HG02798 (cell line): Measurements from ENCODE around the gene TNFAIP2.

Experiments
- ATAC-seq: cut with Tn5 transposase; IDR thresholded peaks from one replicate; pipeline ENCODE4 v1.9.1; 2021; ENCODE audit warnings: mild to moderate bottlenecking; ENCODE audit not compliant: unreplicated experiment, poor library complexity

Gene TNFAIP2, protein sequence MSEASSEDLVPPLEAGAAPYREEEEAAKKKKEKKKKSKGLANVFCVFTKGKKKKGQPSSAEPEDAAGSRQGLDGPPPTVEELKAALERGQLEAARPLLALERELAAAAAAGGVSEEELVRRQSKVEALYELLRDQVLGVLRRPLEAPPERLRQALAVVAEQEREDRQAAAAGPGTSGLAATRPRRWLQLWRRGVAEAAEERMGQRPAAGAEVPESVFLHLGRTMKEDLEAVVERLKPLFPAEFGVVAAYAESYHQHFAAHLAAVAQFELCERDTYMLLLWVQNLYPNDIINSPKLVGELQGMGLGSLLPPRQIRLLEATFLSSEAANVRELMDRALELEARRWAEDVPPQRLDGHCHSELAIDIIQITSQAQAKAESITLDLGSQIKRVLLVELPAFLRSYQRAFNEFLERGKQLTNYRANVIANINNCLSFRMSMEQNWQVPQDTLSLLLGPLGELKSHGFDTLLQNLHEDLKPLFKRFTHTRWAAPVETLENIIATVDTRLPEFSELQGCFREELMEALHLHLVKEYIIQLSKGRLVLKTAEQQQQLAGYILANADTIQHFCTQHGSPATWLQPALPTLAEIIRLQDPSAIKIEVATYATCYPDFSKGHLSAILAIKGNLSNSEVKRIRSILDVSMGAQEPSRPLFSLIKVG

DNA sequence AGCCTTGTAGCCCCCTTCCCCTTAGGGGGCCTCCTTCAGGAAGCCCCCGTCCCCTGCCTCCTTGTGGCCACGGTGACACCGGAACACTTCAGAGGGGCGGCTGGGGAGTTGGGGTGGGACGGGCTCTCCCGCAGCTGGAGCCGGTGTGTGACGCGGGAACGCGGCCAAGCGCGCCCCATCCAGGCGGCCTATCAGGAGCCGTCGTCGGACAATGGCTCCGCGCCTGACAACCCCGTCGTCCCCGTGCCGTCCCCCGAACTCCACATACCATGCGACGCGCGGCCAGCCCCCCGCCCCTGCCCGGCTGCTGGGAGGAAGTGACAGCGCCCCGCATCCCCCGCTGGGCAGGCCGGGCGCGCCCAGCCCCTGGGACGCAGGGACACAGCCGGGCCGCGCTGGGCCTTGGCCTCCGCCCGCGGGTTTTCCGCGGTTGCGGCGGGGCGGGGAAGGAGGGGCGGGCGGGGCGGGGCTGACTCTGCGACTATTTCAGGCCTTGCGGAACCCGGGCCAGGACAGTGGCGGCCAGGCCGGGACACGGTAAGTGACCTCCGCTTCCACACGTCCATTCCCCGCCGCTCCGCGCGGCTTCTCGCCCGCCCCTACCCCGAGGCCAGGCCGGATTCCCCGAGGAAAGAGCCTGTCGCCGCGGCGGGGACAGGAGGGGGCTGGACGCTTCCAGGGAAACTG lies at the start of gene TNFAIP2:
Gene TNFAIP2, plus strand, starts transcription at position 515 of the 687 bp plus-strand sequence. CDS start 2,997 bp downstream, outside the sequence.
- no peak for ATAC-seq

DNA sequence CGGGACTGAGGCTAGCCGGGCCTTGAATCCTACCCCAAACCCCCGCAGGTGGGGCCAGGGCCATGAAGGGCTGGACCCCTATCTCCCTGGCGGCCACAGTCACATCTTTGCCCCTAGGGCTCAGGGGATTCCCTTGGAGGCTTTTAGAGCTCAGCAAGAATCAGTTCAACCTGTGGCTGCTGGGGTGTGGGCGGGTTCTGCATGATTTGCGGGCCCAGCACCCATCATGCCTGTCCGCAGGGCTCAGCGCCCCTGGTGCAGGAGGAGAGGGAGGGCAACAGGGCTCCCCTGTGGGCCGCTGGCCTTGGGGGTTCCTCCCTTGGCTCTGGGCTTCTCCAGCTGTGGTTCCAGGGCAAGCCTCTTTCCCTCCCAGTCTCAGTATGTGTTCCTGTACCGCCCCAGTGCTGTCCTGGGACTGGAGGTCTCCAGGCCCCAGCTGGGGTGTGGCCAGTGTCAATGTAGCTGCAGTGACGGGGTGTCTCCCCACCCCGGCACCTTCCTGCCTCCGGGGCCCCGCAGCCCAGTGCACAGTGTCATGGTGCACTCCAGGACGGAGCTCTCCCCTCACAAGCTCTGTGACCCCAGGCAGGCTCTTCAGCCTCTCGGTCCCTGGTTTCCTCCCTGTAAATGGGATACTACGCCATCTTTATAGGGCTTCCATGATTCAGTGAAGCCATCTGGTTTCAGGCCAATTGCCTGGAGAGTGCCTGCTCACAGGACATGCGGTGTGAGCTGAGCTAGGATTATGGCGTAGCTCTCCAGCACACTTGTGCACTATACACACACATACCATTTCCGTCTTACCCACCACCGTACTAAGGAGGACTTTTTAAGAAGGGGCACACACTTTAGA lies 49.2 kb upstream of the TNFAIP2 start:
- no peak for ATAC-seq

DNA sequence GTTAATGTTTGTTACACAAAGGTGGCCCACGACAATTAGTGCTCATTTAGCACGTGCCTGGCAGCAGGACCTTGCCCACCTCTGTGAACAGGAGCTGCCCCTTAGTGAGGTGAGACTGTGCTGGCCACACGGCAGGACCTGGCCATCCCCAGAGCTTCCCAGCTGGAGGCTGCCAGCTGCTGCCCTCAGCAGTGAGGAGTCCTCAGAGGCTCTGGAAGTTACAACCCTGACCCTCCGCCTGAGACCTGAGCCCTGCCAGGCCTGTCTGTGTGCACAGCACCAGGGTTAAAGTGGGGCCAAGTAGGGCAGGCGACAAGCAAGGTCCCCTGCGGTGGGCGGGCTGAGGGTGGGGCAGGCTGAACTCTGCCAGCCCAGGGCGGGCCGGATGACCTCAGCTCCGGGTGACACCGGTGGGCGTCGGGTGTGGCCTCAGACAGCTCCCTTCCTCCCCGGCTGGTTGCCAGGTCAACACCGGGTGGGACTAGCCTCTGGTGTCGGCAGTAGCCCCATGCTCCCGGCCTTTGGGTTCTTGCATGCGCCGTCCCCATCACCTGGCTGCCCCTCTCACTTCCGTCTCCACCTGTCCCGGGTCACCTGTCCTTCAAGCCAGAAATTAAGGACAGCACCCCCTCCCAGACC lies 48.4 kb upstream of the TNFAIP2 start:
- ATAC-seq, result no peak

DNA sequence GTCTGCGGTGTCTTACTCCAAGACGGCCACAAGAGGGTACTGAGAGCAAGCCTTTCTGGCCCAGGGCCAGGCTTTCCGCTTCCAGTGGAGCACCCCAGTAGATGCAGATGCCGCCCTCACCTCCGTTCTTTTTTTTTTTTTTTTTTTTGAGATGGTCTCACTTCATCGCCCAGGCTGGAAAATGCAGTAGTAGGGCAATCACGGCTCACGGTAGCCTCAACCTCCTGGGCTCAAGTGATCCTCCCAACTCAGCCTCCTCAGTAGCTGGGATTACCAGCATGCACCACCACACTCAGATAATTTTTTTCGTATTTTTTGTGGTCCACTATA lies 44.9 kb upstream of the TNFAIP2 start:
- peak; percentile 33 for ATAC-seq

DNA sequence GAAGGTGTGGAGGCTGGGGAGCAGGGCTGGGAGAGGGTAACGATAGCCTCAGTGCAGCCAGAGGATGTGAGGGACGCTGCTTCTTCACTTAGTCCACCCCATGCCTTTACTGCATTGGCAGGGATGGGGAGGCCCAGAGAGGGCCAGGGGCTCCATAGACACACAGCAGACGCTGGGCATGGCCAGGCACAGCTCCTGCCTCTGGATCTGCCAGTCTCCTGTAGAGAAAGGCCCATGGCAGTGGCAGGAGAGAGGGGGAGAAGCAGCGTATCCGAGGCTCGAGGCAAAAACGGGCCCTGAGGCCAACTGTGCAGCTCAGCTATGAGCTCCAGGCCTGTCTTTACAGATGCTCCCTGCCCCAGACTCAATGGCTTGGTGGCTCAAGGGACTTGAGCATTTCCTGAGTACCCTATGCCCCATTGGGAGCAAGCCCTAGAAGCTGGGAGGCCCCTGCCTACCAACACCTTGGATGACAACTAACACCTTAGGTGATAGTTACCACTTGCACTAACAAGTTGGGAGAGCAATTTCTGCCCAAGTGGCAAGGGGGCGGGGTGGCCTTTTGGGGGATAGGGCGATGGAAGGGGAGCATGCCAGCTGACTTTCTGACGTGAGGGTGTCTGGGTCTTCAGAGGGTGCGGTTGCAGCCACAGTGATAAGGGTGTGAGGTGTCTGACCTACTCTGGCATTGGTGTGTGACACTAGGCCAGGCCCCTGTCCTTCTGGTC lies 44.2 kb upstream of the TNFAIP2 start:
- ATAC-seq, result no peak

DNA sequence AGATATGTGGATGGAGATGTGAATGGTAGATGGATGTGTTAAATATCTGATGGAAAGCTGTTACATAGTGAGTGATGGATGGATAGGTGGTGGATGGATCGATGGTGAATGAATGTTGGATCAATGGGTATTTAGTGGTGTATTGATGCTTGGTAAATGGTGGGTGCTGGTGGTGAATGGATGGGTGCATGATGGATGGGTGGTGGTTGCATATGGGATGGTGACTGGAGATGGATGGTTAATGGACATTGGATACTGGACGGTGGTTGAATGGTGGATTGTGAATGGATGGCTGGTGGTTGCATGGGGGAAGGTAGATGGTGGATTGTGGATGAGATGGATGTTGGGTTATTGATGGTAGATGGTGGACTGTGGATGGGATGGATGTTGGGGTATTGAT lies 41.3 kb upstream of the TNFAIP2 start:
- ATAC-seq, result no peak

DNA sequence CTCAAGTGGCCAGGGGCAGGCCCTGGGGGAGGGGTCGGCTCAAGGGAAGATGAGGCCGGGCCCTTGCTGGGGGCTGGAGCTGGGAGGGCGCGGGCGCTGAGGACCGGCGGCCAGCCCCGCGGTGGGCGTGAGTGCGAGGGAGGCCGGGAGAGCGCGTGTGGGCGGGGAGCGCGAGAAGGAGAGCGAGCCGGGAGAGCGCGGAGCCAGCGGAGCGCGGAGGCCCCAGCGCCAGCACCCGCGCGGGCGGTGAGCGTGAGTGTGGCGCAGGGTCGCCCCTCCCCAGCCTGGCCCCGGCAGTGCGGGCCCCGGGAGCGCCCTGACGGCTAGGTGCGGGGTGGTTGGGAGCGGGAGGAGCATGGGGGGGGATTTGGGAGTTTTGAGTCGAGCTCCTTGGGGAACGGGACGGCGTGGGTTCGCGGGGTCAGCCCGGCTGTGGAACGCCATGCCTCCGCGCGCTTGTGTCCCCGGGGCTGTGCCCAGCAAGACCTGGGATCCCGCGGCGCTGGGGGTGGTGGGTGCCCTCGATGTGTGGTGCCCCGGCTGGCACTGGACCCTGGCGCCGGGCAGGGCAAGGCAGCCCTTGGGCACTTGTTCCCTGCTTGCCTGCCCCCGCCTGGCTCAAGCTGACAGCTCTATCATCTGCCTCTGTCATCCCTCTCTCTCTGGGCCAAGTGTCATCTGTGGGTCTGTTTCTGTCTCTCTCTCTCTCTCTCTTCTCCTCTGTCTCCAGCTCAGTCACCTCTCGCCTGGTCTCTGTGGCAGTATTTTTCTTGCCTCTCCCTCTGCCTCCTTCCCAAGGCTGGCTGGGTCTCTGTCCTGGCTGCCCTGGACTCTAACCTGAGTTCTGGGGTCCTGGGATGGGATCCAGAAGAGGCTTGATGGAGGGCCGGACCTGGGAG lies 39.0 kb upstream of the TNFAIP2 start, which contains the start of gene LBHD2:
Gene LBHD2, plus strand, starts transcription at position 190 of the 899 bp plus-strand sequence. CDS start 1,803 bp downstream, outside the sequence.
- no peak for ATAC-seq

DNA sequence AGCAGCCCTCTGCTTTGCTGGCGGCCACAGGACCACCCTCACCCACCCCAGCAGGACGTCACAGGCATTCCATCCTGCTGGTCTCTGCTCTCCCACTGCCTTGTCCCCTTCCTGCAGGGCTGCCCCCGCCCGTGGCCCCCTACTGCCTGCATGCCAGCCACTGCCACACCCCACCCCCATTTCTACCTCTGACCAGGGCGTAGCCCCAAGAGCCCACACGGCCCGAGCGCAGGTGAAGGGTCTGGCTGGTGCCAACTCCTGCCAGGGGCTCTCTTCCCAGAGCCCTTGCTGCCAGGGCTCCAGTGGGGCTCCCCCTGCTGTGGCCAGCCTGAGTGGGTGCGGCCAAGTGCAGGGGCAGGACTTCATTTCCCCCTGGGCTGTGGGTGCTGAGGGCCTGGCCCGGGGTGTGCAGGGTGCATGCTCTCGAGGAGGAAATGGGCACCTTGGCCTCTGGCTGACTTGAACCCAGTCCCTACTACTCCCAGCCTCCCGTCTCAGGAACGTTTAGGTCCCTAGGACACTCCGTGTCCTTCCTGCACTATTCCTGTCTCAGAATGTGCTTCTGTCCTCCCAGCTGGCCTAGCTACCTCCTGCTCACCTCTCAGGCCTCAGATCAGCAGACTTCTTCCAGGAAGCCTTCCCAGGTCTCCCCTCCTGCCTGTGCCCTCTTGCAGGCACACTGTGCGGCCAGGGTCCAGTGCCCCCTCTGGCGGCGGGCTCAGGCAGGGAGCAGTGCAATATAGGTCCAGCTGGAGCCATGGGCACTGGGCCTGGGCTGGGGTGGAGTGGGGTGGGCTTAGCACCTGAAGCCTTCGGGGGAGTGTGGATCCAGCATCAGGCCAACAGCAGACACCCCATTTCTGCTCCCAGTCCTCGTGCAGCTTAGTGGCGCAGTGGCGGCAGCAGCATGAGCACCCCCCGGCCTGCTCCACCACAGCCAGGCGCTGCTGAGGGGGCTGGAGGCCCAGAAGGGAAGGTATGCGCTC lies 37.9 kb upstream of the TNFAIP2 start:
- ATAC-seq, result no peak

DNA sequence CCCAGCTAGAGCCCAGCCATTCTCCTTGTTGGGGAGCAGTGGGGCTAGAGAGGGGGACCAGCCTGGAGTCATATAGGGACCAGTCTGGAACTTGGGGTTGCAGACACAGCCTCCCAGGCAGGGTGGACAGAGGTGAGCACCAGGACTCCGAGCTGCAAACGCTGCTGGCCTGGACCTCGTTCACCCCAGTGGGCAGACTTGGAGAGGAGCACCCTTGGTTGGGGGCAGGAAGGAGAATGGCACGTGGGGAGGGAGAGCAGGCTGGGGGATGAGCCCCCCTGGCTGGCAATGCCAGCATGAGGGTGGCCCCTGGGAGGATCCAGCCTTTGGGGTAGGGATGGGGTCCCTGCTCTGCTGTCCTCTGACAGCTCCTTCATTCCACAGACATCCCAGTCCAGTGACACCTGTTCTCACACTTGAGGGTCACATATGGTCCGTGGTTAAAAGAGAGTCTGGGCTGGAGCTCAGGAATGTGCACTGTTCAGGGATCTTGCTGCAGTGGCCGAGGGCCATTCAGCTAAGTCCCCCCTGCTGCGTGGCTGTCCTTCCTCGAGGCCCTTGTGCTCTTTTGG lies 36.4 kb upstream of the TNFAIP2 start:
- ATAC-seq, result no peak

DNA sequence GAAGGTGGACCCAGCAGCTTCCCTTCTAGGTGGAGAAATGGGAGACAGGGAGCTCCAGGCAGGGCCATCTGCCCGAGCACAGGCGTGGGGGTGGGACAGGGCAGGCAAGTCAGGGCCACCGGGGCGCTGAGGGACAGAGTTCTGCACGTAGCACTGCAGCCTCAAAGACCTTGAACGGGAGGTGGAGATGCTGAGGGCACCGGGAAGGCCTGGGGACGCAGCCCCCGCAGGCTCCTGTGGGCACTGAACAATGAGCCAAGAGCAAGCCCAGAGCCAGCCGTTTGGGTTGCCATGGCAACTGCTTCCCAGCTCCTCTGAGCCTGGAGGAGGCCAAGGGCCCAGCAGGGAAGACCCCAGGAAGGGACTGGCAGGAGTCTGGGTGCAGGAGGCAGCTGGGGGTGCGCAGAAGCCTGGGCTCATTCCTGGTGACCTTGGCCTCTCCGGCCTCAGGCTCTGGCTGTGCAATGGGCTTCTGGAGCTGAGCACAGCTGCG lies 35.9 kb upstream of the TNFAIP2 start:
- ATAC-seq, result no peak

DNA sequence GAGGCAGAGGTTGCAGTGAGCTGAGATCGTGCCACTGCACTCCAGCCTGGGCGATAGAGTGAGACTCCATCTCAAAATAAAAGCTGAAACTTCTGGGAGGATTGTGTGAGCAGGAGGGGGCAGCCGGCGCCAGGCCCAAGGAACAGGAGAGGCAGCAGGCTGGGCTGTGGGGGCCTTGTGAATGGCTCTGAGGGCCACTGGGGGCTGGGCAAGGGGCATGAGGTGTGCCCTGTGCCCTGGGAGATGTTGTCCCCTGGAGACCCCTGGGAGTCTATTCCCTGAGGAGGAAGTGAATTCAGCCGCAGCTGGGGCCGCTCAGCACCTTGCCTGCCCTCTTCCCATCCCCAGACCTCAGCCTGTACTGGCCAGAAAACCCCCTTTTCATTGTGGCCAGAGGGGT lies 34.3 kb upstream of the TNFAIP2 start:
- no peak for ATAC-seq

DNA sequence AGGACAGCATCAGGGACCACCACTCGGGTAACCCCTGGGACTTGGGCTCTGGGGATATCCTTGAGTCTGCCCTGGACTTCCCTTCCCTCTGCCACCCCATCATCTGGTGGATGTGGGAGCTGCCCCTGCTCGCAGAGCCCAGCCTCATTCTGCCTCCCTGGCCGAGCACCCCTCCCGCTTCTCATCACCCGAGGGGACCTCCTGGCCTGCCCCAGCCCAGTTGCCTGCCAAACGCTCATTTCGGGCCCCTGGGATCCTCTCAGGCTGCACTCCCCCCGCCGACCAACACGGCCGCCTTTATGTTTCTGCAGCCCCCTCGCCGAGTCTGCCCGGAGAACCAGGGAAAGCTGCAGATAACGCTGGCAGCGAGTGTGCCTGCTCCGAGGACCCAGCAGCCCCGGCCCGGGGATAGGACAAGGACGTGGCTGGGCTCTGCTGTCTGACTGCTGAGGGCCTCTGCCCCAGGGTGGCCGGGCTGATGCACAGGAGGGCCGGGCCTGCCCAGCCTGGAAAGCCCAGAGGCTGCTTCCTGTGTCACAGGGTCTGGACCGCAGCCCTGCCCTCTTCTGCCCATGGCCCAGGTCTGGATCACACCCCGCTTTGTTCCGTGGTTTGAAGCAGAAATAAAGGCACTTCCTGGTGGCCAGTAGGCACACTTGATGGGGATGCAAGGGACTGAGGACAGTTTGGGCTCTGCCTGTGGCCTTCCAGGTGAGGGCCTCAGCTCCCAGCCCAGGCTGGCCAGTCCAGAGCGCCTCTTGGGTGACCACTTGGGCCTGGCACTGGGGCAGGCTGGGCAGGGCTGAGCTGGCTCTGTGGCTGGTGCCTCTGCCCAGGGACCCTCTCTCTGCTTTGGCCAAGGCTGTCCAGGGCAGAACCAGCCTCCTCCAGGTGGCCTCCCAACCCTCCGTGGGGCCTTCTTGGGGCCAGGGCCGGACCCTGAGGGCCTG lies 33.6 kb upstream of the TNFAIP2 start:
- no peak for ATAC-seq

DNA sequence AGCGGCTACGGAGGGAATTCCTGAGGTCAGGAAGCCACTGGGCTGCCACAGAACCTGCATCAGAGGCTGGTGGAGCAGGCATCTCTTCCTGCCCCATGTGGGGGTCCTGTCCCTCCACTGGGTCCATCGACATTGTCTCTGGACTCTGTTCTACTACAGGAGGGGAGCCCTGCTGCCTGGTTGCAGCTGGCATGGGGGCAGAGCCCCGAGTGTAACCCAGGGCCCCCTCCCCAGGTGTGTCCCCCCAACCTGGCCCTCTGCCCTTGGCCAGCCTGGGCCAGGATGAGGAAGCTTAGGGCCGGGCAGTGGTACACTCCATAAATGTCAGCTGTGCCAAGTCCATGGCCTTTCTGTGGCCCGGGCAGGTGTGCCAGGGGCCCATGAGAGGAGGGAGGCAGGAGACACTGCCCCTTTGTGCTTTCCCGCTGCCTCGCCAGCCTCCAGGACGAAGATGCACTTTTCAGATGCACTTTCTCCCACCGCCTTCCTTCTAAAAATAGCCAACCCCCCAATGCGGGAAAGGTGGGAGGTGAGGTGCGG lies 32.7 kb upstream of the TNFAIP2 start:
- ATAC-seq, result no peak

DNA sequence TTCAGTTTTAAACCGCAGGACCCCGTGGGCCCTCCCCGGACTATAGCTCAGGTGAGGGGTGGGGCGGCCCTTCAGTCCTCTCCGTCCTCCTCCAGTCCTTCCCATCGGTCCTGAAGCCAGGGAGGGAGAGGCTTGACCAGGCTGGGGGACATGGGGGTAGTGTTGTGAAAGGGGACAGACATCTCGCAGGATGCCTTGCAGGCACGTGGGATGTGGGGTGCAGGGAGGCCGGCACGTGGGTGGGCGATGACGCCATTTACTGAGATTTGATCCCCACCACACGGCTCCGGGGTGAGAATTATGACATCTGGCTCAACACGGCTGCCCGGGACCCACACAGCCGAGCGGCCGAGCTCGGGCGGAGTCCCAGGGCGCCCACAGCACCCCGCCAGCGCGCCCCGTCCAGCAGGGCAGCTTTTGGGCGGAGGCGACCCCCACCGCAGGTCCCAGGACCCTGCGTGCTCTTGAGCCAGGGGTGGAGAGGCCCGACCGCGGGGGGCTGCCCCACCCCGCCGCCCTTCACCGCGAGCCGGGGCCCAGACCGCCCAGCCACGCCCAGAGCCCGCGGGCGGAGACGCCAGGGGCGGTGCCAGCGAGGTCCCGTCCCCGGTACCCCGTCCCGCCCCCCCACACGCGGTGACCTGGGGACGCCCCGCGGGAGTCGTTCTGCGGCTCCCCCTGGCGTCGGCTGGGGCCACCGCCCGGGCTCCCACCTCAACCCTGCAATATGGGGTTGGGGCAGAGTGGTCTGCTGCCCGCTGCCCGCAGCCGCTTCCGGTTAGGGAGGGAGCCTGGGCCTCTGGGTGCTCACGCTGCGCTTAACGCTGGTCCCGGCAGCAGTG lies 32.0 kb upstream of the TNFAIP2 start:
- peak; percentile 58 for ATAC-seq
